RWPE2 (cell line): ENCODE data around the gene NOVA1.

ENCODE experiments used
- ATAC-seq: fragments of 200-7000 bp; cut with Tn5 transposase; 3 replicates; pipeline ENCODE4 v1.9.1; 2021; ENCODE audit warnings: low read depth
- DNase-seq: peaks from one replicate; pipeline ENCODE4 v3.0.0-alpha.2; 2020; ENCODE audit warnings: low spot score
- H3K27ac ChIP-seq: fragments of 450-650 bp; 2 replicates; pipeline ENCODE4 v1.5.1; 2017; ENCODE audit warnings: mild to moderate bottlenecking; ENCODE audit not compliant: poor library complexity, severe bottlenecking
- H3K27me3 ChIP-seq: fragments of 250-450 bp; sonication (Bioruptor Pico); 2 replicates; pipeline ENCODE4 v1.5.1; 2021; ENCODE audit warnings: mild to moderate bottlenecking, moderate library complexity; ENCODE audit not compliant: insufficient read depth, poor library complexity, severe bottlenecking
- H3K36me3 ChIP-seq: fragments of 250-450 bp; sonication (Bioruptor Pico); 2 replicates; pipeline ENCODE4 v1.5.1; 2020; ENCODE audit warnings: low read depth, mild to moderate bottlenecking, moderate library complexity
- H3K4me1 ChIP-seq: fragments of 250-450 bp; sonication (Bioruptor Pico); 2 replicates; pipeline ENCODE4 v1.5.1; 2021; ENCODE audit warnings: mild to moderate bottlenecking, moderate library complexity; ENCODE audit not compliant: insufficient read depth, poor library complexity, severe bottlenecking
- H3K4me3 ChIP-seq: fragments of 250-450 bp; sonication (Bioruptor Pico); 2 replicates; pipeline ENCODE4 v1.5.1; 2021; ENCODE audit warnings: mild to moderate bottlenecking, moderate library complexity; ENCODE audit not compliant: severe bottlenecking
- H3K9me3 ChIP-seq: fragments of 250-450 bp; sonication (Bioruptor Pico); 2 replicates; pipeline ENCODE4 v1.5.1; 2021; ENCODE audit warnings: mild to moderate bottlenecking, moderate library complexity; ENCODE audit not compliant: severe bottlenecking
- TF ChIP-seq, protein P1 (sequence below): fragments of 450-650 bp; IDR thresholded peaks from one replicate; pipeline ENCODE4 v1.5.1; 2017; ENCODE audit warnings: mild to moderate bottlenecking, moderate library complexity; ENCODE audit not compliant: poor library complexity, severe bottlenecking

Gene NOVA1

GRCh38 chr14:26602902-26603301 lies 5.1 kb upstream of the NOVA1 start:
- Histone ChIP-seq H3K4me3 (no peak overlapping the region), H3K36me3 (no peaks in the 10 kb centered on the region), H3K9me3 (no peaks in the 10 kb centered on the region), H3K4me1 (peaks cover 4% of the 10 kb centered on the region), H3K27ac (no peak overlapping the region), H3K27me3 (peaks cover 42% of the 10 kb centered on the region)
- no peak for ATAC-seq
- DNase-seq, result no peak
- TF ChIP-seq, protein P1, sequence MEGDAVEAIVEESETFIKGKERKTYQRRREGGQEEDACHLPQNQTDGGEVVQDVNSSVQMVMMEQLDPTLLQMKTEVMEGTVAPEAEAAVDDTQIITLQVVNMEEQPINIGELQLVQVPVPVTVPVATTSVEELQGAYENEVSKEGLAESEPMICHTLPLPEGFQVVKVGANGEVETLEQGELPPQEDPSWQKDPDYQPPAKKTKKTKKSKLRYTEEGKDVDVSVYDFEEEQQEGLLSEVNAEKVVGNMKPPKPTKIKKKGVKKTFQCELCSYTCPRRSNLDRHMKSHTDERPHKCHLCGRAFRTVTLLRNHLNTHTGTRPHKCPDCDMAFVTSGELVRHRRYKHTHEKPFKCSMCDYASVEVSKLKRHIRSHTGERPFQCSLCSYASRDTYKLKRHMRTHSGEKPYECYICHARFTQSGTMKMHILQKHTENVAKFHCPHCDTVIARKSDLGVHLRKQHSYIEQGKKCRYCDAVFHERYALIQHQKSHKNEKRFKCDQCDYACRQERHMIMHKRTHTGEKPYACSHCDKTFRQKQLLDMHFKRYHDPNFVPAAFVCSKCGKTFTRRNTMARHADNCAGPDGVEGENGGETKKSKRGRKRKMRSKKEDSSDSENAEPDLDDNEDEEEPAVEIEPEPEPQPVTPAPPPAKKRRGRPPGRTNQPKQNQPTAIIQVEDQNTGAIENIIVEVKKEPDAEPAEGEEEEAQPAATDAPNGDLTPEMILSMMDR, result no peak

GRCh38 chr14:26601856-26602255 lies 4.0 kb upstream of the NOVA1 start:
- ATAC-seq (no peak), DNase-seq (no peak)
- H3K9me3 ChIP-seq, result no peaks in the 10 kb centered on the region
- H3K4me1 ChIP-seq, result peaks cover 4% of the 10 kb centered on the region
- H3K27me3 ChIP-seq, result peaks cover 48% of the 10 kb centered on the region
- H3K27ac ChIP-seq, result no peak overlapping the region
- no peaks in the 10 kb centered on the region for H3K36me3 ChIP-seq
- TF ChIP-seq, protein P1, result no peak
- no peak overlapping the region for H3K4me3 ChIP-seq

DNA sequence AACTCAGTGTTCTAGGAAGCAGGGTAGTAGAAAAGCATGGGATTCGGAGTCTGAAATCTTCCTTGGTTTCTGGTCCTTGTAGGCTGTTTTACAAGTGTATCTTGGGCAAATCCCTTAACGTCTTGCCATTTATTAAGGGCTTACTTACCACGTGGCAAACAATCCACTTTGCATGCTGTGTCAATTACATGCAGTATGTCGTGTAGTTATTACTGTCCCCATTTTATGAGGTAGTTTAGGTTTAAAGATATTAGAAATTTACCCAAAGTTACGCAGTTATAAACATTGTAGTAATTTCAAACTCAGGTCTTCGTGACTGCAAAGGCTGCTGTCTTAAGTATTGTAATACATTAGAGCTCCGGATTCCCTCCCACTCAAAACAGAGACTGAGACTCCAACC lies 1.5 kb upstream of the NOVA1 start:
- ATAC-seq (no peak), DNase-seq (no peak)
- no peaks in the 10 kb centered on the region for H3K9me3 ChIP-seq
- H3K36me3 ChIP-seq, result no peaks in the 10 kb centered on the region
- TF ChIP-seq, protein P1, result no peak
- H3K4me1 ChIP-seq, result peaks cover 4% of the 10 kb centered on the region
- no peak overlapping the region for H3K4me3 ChIP-seq
- H3K27ac ChIP-seq, result no peak overlapping the region
- H3K27me3 ChIP-seq, result peaks cover 70% of the 10 kb centered on the region

- peak overlapping the region; percentile 18 for H3K4me3 ChIP-seq
- 0 out of 3 replicates have a peak, but pooled peaks have one; percentile 7 for ATAC-seq
- TF ChIP-seq, protein P1, result no peak
These were observed 869 bp upstream of the NOVA1 start for GRCh38 chr14:26598672-26599131.

DNA sequence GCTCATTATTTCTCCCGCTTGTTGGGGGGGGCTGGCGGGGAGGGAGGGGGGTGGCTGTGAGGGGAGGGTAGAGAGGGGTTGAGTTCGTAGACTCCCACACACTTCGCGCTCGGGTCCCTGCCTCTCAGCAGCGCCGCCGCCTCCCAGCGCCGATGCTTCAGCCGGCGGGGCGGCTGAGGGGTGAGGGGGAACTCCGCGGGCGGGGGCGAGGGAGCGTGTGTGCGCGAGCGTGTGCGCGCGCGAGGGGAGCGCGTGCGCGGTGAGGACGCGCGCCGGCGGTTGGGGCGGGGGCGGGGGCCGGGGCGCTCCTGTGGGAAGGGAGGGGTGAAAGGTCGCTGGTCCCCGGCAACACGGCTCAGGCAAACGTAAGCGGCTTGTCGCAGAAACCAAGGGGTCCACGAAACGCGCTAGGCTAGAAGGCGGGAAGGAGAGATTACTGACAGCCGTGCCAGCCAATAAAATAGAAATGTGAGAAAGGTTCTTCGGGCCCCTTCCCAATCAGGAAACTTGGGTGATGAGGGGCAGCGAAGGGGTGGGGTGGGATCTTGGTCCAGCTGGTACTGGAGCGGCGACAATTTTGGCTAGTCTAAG lies 343 bp upstream of the NOVA1 start:
- peak; percentile 66 for ATAC-seq
- H3K27me3 ChIP-seq, result peaks cover 81% of the 10 kb centered on the region
- no peaks in the 10 kb centered on the region for H3K4me1 ChIP-seq
- no peaks in the 10 kb centered on the region for H3K9me3 ChIP-seq
- peak; percentile 52 for DNase-seq
- H3K27ac ChIP-seq, result no peak overlapping the region
- no peaks in the 10 kb centered on the region for H3K36me3 ChIP-seq
- TF ChIP-seq, protein P1, result no peak
- peak overlapping the region; percentile 18 for H3K4me3 ChIP-seq

More at GRCh38 chr14:26598672-26599131, 869 bp upstream of the NOVA1 start:
- DNase-seq, result no peak
- Histone ChIP-seq H3K36me3 (no peaks in the 10 kb centered on the region), H3K27ac (no peak overlapping the region), H3K9me3 (no peaks in the 10 kb centered on the region), H3K27me3 (peaks cover 75% of the 10 kb centered on the region), H3K4me1 (peaks cover 4% of the 10 kb centered on the region)
